H54 (cell line): ENCODE results near the gene A2ML1.
"Not testable (repeated sequence)": the region's sequence is repeated elsewhere in the genome, so short reads cannot be mapped to it uniquely, and the experiment has no call there.

ENCODE experiments used
- DNase-seq: peaks from one replicate; pipeline ENCODE4 v3.0.0; 2011; ENCODE audit warnings: low spot score, mixed read lengths; ENCODE audit not compliant: insufficient read length
- FAIRE-seq: peaks from 3 replicates; lab custom pipeline; 2011; peaks lifted over from hg19 to GRCh38; lab: Jason Lieb, UNC
- POLR2A ChIP-seq: IDR thresholded peaks from 2 replicates; pipeline ENCODE4 v1.6.1; 2011; ENCODE audit warnings: low read depth, mild to moderate bottlenecking, low read length

Gene A2ML1

GRCh38 chr12:8904665-8905064 lies 82.2 kb downstream of the A2ML1 start:
- no peak for TF ChIP-seq POLR2A
- FAIRE-seq (no peak), DNase-seq (no peak)

GRCh38 chr12:8905546-8905945 lies 83.1 kb downstream of the A2ML1 start:
- TF ChIP-seq POLR2A = no peak
- no peak for FAIRE-seq
- DNase-seq = no peak

GRCh38 chr12:8906266-8907180 lies 84.1 kb downstream of the A2ML1 start:
- no peak for TF ChIP-seq POLR2A
- no peak for FAIRE-seq

GRCh38 chr12:8907513-8907912 lies 85.1 kb downstream of the A2ML1 start:
- TF ChIP-seq POLR2A = no peak
- no peak for FAIRE-seq
- no peak for DNase-seq

More at GRCh38 chr12:8906266-8907180, 84.1 kb downstream of the A2ML1 start:
- no peak for DNase-seq

- TF ChIP-seq POLR2A = no peak
- FAIRE-seq (no peak), DNase-seq (no peak)
These were observed 87.3 kb downstream of the A2ML1 start for GRCh38 chr12:8909752-8910151.

- no peak for FAIRE-seq
- no peak for DNase-seq
- no peak for TF ChIP-seq POLR2A
These were observed 89.3 kb downstream of the A2ML1 start for GRCh38 chr12:8911606-8912268.

GRCh38 chr12:8912914-8913313 lies 90.5 kb downstream of the A2ML1 start:
- FAIRE-seq (no peak), DNase-seq (no peak)
- TF ChIP-seq POLR2A = no peak

- no peak for DNase-seq
These were observed 91.2 kb downstream of the A2ML1 start for GRCh38 chr12:8913702-8914032.

GRCh38 chr12:8914033-8914715 lies 91.8 kb downstream of the A2ML1 start, which contains the start of gene PHC1:
Gene PHC1 (plus strand): TSS chr12:8914509. CDS start chr12:8917678, 3,169 bp downstream.
- DNase-seq = peak; percentile 77
- peak; percentile 17; the same call in 1 of the 2 replicates for TF ChIP-seq POLR2A
- not testable (repeated sequence) for FAIRE-seq

More at GRCh38 chr12:8913702-8914032, 91.2 kb downstream of the A2ML1 start:
- FAIRE-seq = no peak
- no peak for TF ChIP-seq POLR2A

- DNase-seq (peak; percentile 74), FAIRE-seq (peak; percentile 76)
- TF ChIP-seq POLR2A = no peak
These were observed 92.5 kb downstream of the A2ML1 start for GRCh38 chr12:8914716-8915526.

- no peak for TF ChIP-seq POLR2A
- FAIRE-seq (no peak), DNase-seq (no peak)
These were observed 93.7 kb downstream of the A2ML1 start for GRCh38 chr12:8916154-8916553.

GRCh38 chr12:8917031-8917430 lies 94.6 kb downstream of the A2ML1 start:
- no peak for FAIRE-seq
- DNase-seq = no peak
- no peak for TF ChIP-seq POLR2A

- no peak for DNase-seq
- FAIRE-seq = no peak
- no peak for TF ChIP-seq POLR2A
These were observed 95.3 kb downstream of the A2ML1 start for GRCh38 chr12:8917751-8918150.

- DNase-seq, FAIRE-seq: not testable (repeated sequence)
These were observed 97.2 kb downstream of the A2ML1 start for GRCh38 chr12:8919643-8920042.
